Parathyroid adenoma (tissue), 2 donors: Measurements from ENCODE around the gene TCF25.

ENCODE experiments used
- H2AFZ ChIP-seq: fragments of 300-600 bp; sonication (generic); one replicate; pipeline ENCODE4 v1.7.0; 2017; ENCODE audit warnings: antibody characterized with exemption, mild to moderate bottlenecking
- H3K27ac ChIP-seq: fragments of 300-600 bp; sonication (generic); one replicate; pipeline ENCODE4 v1.7.0; 2017
- H3K27me3 ChIP-seq: fragments of 300-600 bp; sonication (generic); one replicate; pipeline ENCODE4 v1.7.0; 2017; ENCODE audit warnings: low read length; ENCODE audit not compliant: control insufficient read depth, insufficient read depth
- H3K36me3 ChIP-seq: fragments of 300-600 bp; sonication (generic); one replicate; pipeline ENCODE4 v1.7.0; 2017; ENCODE audit warnings: low read length; ENCODE audit not compliant: control insufficient read depth, insufficient read depth
- H3K4me1 ChIP-seq: fragments of 300-600 bp; sonication (generic); one replicate; pipeline ENCODE4 v1.7.0; 2017; ENCODE audit warnings: control low read depth
- H3K4me2 ChIP-seq: fragments of 300-600 bp; sonication (generic); one replicate; pipeline ENCODE4 v1.7.0; 2017; ENCODE audit warnings: low read length
- H3K4me3 ChIP-seq: fragments of 300-600 bp; sonication (generic); one replicate; pipeline ENCODE4 v1.7.0; 2017; ENCODE audit warnings: low read depth, low read length
- H3K79me2 ChIP-seq: fragments of 300-600 bp; sonication (generic); one replicate; pipeline ENCODE4 v1.7.0; 2017; ENCODE audit warnings: control low read depth
- H3K9ac ChIP-seq: fragments of 300-600 bp; sonication (generic); one replicate; pipeline ENCODE4 v1.7.0; 2017; ENCODE audit warnings: mild to moderate bottlenecking
- H3K9me3 ChIP-seq: fragments of 300-600 bp; sonication (generic); one replicate; pipeline ENCODE4 v1.7.0; 2017; ENCODE audit warnings: low read length; ENCODE audit not compliant: control insufficient read depth
- TF ChIP-seq, protein P1 (sequence below): fragments of 300-600 bp; sonication (generic); IDR thresholded peaks from one replicate; pipeline ENCODE4 v1.7.0; 2017; ENCODE audit warnings: antibody characterized with exemption, mild to moderate bottlenecking
- donor health status: primary hyperparathyroidism.

The TCF25 gene

DNA sequence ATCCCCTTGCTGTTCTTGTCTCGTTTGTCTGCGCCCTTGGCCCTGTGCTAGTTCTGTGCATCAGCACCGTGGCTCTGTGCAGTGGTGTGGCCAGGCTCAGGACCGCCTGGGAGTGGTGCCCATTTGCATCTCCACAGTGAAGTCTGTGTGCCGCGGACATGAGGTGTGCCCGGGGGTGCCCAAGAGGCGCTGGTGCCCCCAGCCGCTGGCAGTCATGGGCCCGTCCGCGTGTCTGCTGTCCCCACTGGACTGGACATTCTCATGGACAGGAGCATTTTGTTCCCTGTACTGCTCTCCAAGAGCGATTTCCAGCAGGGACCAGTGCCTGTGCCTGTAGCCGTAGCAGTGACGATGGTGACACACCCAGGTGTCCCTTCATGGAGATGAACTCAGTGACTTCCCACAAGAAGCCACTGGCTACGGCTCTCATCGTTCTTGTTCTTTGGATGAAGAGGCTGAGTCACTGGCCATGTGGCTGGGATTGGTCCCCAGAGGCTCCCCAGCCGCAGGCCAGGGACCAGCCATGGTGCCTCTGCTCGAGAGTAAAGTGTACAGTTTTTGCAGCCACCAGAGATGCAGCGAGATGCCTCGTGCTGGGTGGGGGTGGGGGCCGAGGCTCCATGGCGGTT is 32.2 kb downstream of the TCF25 start:
- H3K4me3 ChIP-seq = no peak overlapping the region
- no peak overlapping the region for H3K27ac ChIP-seq
- no peaks in the 10 kb centered on the region for H3K9me3 ChIP-seq
- peaks cover 2% of the 10 kb centered on the region for H3K79me2 ChIP-seq
- TF ChIP-seq, protein P1, sequence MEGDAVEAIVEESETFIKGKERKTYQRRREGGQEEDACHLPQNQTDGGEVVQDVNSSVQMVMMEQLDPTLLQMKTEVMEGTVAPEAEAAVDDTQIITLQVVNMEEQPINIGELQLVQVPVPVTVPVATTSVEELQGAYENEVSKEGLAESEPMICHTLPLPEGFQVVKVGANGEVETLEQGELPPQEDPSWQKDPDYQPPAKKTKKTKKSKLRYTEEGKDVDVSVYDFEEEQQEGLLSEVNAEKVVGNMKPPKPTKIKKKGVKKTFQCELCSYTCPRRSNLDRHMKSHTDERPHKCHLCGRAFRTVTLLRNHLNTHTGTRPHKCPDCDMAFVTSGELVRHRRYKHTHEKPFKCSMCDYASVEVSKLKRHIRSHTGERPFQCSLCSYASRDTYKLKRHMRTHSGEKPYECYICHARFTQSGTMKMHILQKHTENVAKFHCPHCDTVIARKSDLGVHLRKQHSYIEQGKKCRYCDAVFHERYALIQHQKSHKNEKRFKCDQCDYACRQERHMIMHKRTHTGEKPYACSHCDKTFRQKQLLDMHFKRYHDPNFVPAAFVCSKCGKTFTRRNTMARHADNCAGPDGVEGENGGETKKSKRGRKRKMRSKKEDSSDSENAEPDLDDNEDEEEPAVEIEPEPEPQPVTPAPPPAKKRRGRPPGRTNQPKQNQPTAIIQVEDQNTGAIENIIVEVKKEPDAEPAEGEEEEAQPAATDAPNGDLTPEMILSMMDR = no peak
- H3K27me3 ChIP-seq = no peaks in the 10 kb centered on the region
- no peaks in the 10 kb centered on the region for H3K4me1 ChIP-seq
- H3K9ac ChIP-seq = no peak overlapping the region
- no peak overlapping the region for H2AFZ ChIP-seq
- H3K4me2 ChIP-seq = no peak overlapping the region
- no peaks in the 10 kb centered on the region for H3K36me3 ChIP-seq

DNA sequence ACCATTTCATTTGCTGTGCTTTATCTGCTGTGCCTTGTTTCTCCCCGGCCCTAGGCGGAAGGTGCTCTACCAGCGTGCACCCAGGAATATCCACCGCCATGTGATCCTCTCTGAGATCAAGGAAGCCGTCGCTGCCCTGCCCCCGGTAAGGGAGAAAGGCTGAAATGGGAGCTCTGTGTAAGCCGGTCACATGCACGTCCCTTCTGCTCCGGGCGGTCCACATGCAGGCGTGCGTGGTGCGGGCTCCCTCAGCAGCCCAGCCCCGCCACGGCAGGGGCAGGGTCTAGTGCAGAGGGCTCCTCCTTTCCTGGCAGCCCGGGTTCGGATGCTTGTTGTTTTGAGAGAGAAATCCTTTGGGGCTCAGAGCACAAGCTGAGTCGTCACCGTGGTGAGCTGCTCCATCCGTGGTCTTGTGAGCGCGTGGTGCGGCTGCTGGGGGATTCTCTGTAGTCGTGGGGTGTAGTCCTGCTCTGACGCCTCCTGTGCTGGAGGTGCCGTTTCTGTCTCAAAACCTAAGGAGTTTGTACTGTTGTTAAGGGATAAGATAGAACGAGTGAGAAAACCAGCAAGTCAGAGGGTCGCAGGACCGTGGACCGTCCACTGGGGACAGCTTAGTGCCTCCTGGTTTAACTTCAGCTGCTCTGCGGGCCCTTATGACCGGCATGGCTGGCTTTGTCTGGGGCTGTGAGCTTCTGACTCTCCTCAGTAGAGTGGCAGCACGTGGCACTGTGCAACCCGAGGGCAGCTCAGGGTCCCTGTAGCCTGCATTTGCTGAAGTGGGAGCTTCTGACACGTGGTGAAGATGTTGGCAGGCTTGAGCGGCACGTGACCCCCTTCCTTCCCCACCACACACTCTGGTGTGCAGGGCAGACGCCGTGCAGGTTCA is 33.0 kb downstream of the TCF25 start:
- TF ChIP-seq, protein P1 = no peak
- Histone ChIP-seq H3K4me1 (no peaks in the 10 kb centered on the region), H3K27me3 (no peaks in the 10 kb centered on the region), H3K79me2 (no peaks in the 10 kb centered on the region), H2AFZ (no peak overlapping the region), H3K27ac (no peak overlapping the region), H3K9ac (no peak overlapping the region), H3K4me3 (no peak overlapping the region), H3K36me3 (no peaks in the 10 kb centered on the region), H3K9me3 (no peaks in the 10 kb centered on the region), H3K4me2 (no peak overlapping the region)

DNA sequence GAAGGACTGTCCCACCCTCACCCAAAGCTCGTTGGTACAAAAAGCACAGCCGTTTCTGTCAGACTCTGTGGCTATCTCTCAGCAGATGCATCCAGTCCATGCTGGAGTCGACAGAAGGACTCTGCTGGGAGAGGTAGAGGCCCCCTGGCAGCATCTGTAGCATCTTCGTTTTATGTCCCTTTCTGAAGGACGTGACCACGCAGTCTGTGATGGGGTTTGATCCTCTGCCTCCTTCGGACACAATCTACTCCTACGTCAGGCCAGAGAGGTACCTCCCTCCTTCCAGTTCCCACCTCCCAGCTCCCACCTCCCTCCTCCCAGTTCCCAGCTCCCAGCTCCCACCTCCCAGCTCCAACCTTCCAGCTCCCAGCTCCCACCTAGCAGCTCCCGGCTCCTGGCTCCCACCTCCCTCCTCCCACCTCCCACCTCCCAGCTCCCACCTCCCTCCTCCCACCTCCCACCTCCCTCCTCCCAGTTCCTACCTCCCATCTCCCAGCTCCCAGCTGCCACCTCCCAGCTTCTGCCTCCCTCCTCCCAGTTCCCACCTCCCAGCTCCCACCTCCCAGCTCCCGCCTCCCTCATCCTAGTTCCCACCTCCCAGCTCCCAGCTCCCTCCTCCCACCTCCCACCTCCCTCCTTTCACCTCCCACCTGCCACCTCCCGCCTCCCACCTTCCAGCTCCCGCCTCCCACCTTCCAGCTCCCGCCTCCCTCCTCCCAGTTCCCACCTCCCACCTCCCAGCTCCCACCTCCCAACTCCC is 33.8 kb downstream of the TCF25 start:
- Histone ChIP-seq H3K27ac (no peak overlapping the region), H3K36me3 (no peaks in the 10 kb centered on the region)

DNA sequence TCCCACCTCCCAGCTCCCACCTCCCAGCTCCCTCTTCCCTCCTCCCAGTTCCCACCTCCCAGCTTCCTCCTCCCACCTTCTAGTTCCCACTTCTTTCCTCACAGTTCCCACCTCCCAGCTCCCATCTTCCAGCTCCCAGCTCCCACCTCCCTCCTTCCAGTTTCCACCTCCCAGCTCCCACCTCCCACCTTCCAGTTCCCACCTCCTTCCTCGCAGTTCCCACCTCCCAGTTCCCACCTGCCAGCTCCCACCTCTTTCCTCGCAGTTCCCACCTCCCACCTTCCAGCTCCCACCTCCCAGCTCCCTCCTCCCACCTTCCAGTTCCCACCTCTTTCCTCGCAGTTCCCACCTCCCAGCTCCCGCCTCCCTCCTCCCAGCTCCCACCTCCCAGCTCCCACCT is 34.8 kb downstream of the TCF25 start:
- Histone ChIP-seq H3K27ac (no peak overlapping the region), H3K79me2 (no peaks in the 10 kb centered on the region), H3K4me2 (no peak overlapping the region), H3K27me3 (no peaks in the 10 kb centered on the region), H3K4me1 (no peaks in the 10 kb centered on the region), H2AFZ (no peak overlapping the region), H3K4me3 (no peak overlapping the region), H3K9me3 (no peaks in the 10 kb centered on the region), H3K9ac (no peak overlapping the region), H3K36me3 (no peaks in the 10 kb centered on the region)
- TF ChIP-seq, protein P1 = no peak

More for the DNA sequence above, 33.8 kb downstream of the TCF25 start:
- H3K4me1 ChIP-seq = no peaks in the 10 kb centered on the region
- H3K9me3 ChIP-seq = no peaks in the 10 kb centered on the region
- TF ChIP-seq, protein P1 = no peak
- no peak overlapping the region for H3K9ac ChIP-seq
- H3K27me3 ChIP-seq = no peaks in the 10 kb centered on the region
- no peaks in the 10 kb centered on the region for H3K79me2 ChIP-seq
- H3K4me3 ChIP-seq = no peak overlapping the region
- no peak overlapping the region for H2AFZ ChIP-seq
- H3K4me2 ChIP-seq = no peak overlapping the region
